Spleen (tissue), 7 donors: ENCODE results near the gene NUDT9.

Experiments
- CTCF ChIP-seq, 11 experiments: fragments of 200-600 bp in 7 of 11; fragments of 450-650 bp in 4 of 11; sonication (generic) in 4 of 11; IDR thresholded peaks in 8 of 11; conservative IDR thresholded peaks in 3 of 11; 1 replicate in 7 of 11; 2 replicates in 4 of 11; pipeline versions ENCODE4 v1.4.0 to v1.8.0; 2016 to 2021; ENCODE audit warnings: antibody characterized with exemption in 11 of 11, inconsistent platforms in 4 of 11, mild to moderate bottlenecking in 1 of 11
- POLR2AphosphoS5 ChIP-seq, 3 donors: sonication (generic); formaldehyde crosslinking; IDR thresholded peaks; one replicate each; pipeline ENCODE4 v1.5.1; 2017; ENCODE audit warnings: antibody characterized with exemption in 3 of 3
- donor health status: DM: no; HTN: no; CAD: no; lungs with moderate emphysema.
- donor health status: DM: no; HTN: no; CAD: no.
- donor health status: DM: no; HTN: no; CAD: no.

DNA sequence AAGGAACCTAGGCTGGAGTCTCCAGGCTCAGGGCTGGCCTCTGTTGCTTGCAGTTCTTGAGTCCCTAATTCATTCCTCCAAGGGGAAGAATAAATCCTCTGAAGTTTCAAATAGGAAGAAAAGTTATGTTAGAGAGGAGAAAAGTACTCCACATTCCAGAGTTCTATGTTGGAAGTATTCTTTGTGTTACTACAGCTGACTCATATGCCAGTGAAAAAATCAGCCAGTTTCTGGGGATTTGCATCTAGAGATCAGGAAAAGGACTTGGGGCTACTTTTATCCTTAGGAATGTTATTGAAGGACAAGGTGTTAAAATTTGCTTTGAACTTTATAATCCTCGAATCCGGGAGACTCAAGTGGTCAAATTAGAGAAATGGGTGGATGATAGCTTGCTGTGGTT lies 11.7 kb upstream of the NUDT9 start:
- no peak for TF ChIP-seq CTCF (IDR thresholded peaks at IDR 0.05 in 8 of 11, conservative IDR thresholded peaks at IDR 0.05 in 3 of 11)
- no peak for TF ChIP-seq POLR2AphosphoS5 (IDR thresholded peaks at IDR 0.05)
